GM10266 (cell line): ENCODE results near the gene BABAM2.

ENCODE experiments used
- DNase-seq: peaks from one replicate; pipeline ENCODE4 v3.0.0; 2012; ENCODE audit errors: extremely low spot score
- CTCF ChIP-seq: IDR thresholded peaks from 2 replicates; pipeline ENCODE4 v1.5.1; 2012; ENCODE audit warnings: mild to moderate bottlenecking, low read depth; ENCODE audit not compliant: control insufficient read depth, insufficient read depth; ENCODE audit errors: missing control alignments

BABAM2 gene

GRCh38 chr2:28071221-28071620 is 180.7 kb downstream of the BABAM2 start:
- no peak for TF ChIP-seq CTCF
- DNase-seq = no peak

GRCh38 chr2:28074137-28074536 is 183.6 kb downstream of the BABAM2 start:
- no peak for TF ChIP-seq CTCF
- DNase-seq = no peak

GRCh38 chr2:28080911-28081310 is 190.4 kb downstream of the BABAM2 start:
- no peak for TF ChIP-seq CTCF
- DNase-seq = no peak

- TF ChIP-seq CTCF = no peak
- DNase-seq = no peak
These were observed 191.6 kb downstream of the BABAM2 start for GRCh38 chr2:28082131-28082530.

GRCh38 chr2:28083476-28083875 is 192.9 kb downstream of the BABAM2 start:
- DNase-seq = no peak
- TF ChIP-seq CTCF = no peak

- DNase-seq = no peak
- TF ChIP-seq CTCF = no peak
These were observed 194.0 kb downstream of the BABAM2 start for GRCh38 chr2:28084564-28084963.

GRCh38 chr2:28085201-28085600 is 194.7 kb downstream of the BABAM2 start:
- DNase-seq = no peak
- TF ChIP-seq CTCF = no peak
